Measurements from ENCODE around the gene PTRHD1. TPM values are rescaled to one million over a fixed set of nuclear protein-coding genes. Genes with fewer than 3 reads are reported as not detected.

Gene PTRHD1
- total and polyA plus RNA-seq, 10 of the 15 experiments (the other 5 are each of a cell fraction or from before 2014, with no cell fraction given) = 15.9 to 64.2 (median 45.0) TPM

DNA sequence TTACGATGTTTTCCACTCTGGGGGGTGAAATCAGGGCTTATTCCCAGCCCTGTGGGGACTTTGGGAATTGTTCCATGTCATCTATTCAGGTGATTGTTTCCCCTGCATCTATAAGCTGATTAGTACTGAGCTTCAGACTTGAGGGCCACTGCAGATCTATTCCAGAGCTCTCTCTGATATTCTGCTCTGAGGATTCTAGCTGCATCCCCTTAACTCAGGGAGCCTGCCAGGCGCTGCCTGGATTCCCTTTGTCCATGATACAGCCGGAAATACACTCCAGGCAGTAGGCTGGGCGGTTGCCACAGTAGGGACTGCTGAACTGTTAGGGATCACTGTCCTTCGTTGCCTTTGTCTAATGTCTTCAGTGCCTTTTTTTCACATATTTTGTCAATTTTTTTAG, 31.3 kb downstream of the PTRHD1 start:
- CTCF ChIA-PET = interaction anchor here (1.0 to 2.2 kb wide), 2 partner anchors 15 to 18 kb away, joined by 3 to 5 read pairs; no protein-coding TSS in a partner anchor

GRCh38 chr2:24756789-24757188, 36.4 kb downstream of the PTRHD1 start:
- Histone ChIP-seq H3K4me1 (ENCODE audit: control insufficient read depth, insufficient read depth, low read length) (no peaks in the 10 kb centered on the region), H3K27ac (ENCODE audit: control insufficient read depth, insufficient read depth) (no peak overlapping the region), H3K4me2 (ENCODE audit: control insufficient read depth, insufficient read depth) (no peak overlapping the region), H3K9me3 (replicated peaks; ENCODE audit: control insufficient read depth, insufficient read depth, low read length) (no peaks in the 10 kb centered on the region), H4K20me1 (ENCODE audit: control insufficient read depth, insufficient read depth) (no peaks in the 10 kb centered on the region), H3K36me3 (ENCODE audit: control insufficient read depth in 2 of 2, insufficient read depth in 2 of 2, low read length in 1 of 2) (peaks cover 2 to 3% of the 10 kb centered on the region in 2 experiments; a peak in 3 of 4 replicates), H3K27me3 (replicated peaks in 1 of 2; ENCODE audit: control insufficient read depth in 2 of 2, insufficient read depth in 2 of 2, low read length in 1 of 2) (no peaks in the 10 kb centered on the region), H3K4me3 (no peak overlapping the region), H3K9ac (ENCODE audit: control insufficient read depth, insufficient read depth, low read length) (no peak overlapping the region), H2AFZ (ENCODE audit: control insufficient read depth, low read depth, low read length) (no peak overlapping the region), H3K79me2 (ENCODE audit: control insufficient read depth, insufficient read depth, low read length) (no peaks in the 10 kb centered on the region)
- intact Hi-C loops (cut with micrococcal nuclease; ENCODE audit: unreplicated experiment) (no loop called here), in situ Hi-C loops (cut with MboI) (no loop called here)
- ATAC-seq = no peak
- no peak for DNase-seq (ENCODE audit: low read depth, low spot score)
- ChIA-PET POLR2A (no interaction called here), RAD21 (ENCODE audit: unreplicated experiment) (no interaction called here), CTCF (no interaction called here), SMC1A (ENCODE audit: uncharacterized antibody, unreplicated experiment) (interaction anchor here (1.5 kb wide), 1 partner anchor 10 kb away, joined by 4 read pairs; no protein-coding TSS in a partner anchor)
- WGBS (ENCODE audit: insufficient coverage, insufficient replicate concordance, low lambda C conversion rate, missing lambda C conversion rate) = 94% methylated on average over 1 of the region's 1 CpG
- no peak for FAIRE-seq
- BruUV-seq (replicated peaks) = no TSS peak
- TF ChIP-seq SREBF2 (IDR thresholded peaks at IDR 0.05; ENCODE audit: low read length) (no peak), TAF1 (IDR thresholded peaks at IDR 0.05; ENCODE audit: borderline replicate concordance, low read depth, low read length) (no peak), MYC (IDR thresholded peaks at IDR 0.05; ENCODE audit: insufficient read depth, insufficient read length, insufficient replicate concordance, low read length, severe bottlenecking) (no peak), ZNF592 (IDR thresholded peaks at IDR 0.05) (no peak), POLR2A (IDR thresholded peaks at IDR 0.05; ENCODE audit: low read depth, low read length) (no peak), E2F8 (IDR thresholded peaks at IDR 0.05; ENCODE audit: low read depth, partially characterized antibody) (no peak), RFX5 (IDR thresholded peaks at IDR 0.05; ENCODE audit: low read depth, low read length) (no peak), SRF (IDR thresholded peaks at IDR 0.05; ENCODE audit: low read depth in 2 of 2, low read length in 2 of 2) (no peak), ZNF384 (IDR thresholded peaks at IDR 0.05; ENCODE audit: borderline replicate concordance, low read depth, low read length) (no peak)

More for the DNA sequence above, 31.3 kb downstream of the PTRHD1 start:
- TF ChIP-seq HCFC1 (IDR thresholded peaks at IDR 0.05; ENCODE audit: low read length) = no peak
- no peak for TF ChIP-seq RUNX3 (IDR thresholded peaks at IDR 0.05; ENCODE audit: low read length)
- no peak for TF ChIP-seq IKZF2 (IDR thresholded peaks at IDR 0.05)
- RAD21 ChIA-PET (ENCODE audit: unreplicated experiment) = interaction anchor here (1.0 to 1.6 kb wide), 2 partner anchors 340 to 353 kb away, joined by 3 read pairs; no protein-coding TSS in a partner anchor
- no peaks in the 10 kb centered on the region for H3K79me2 ChIP-seq (ENCODE audit: control insufficient read depth, insufficient read depth, low read length)
- H3K9me3 ChIP-seq (replicated peaks; ENCODE audit: control insufficient read depth, insufficient read depth, low read length) = no peaks in the 10 kb centered on the region
- H3K27me3 ChIP-seq (replicated peaks in 1 of 2; ENCODE audit: control insufficient read depth in 2 of 2, insufficient read depth in 2 of 2, low read length in 1 of 2) = no peaks in the 10 kb centered on the region
- POLR2A ChIA-PET = interaction anchor here (0.6 kb wide), 1 partner anchor 937 kb away, joined by 3 read pairs; no protein-coding TSS in a partner anchor
- in situ Hi-C loops (cut with MboI) (no loop called here), intact Hi-C loops (cut with micrococcal nuclease; ENCODE audit: unreplicated experiment) (no loop called here)
- H3K27ac ChIP-seq (ENCODE audit: control insufficient read depth, insufficient read depth) = no peak overlapping the region
- FAIRE-seq = no peak
- no peak for DNase-seq (ENCODE audit: low read depth, low spot score)
- H2AFZ ChIP-seq (ENCODE audit: control insufficient read depth, low read depth, low read length) = no peak overlapping the region
- no peaks in the 10 kb centered on the region for H4K20me1 ChIP-seq (ENCODE audit: control insufficient read depth, insufficient read depth)
- H3K4me3 ChIP-seq = no peak overlapping the region
- H3K4me2 ChIP-seq (ENCODE audit: control insufficient read depth, insufficient read depth) = no peak overlapping the region
- H3K4me1 ChIP-seq (ENCODE audit: control insufficient read depth, insufficient read depth, low read length) = 0 out of 2 replicates have a peak, but pooled peaks cover 6% of the 10 kb centered on the region
- SMC1A ChIA-PET (ENCODE audit: uncharacterized antibody, unreplicated experiment) = interaction anchor here (1.1 kb wide), 1 partner anchor 329 kb away, joined by 3 read pairs; no protein-coding TSS in a partner anchor
- H3K9ac ChIP-seq (ENCODE audit: control insufficient read depth, insufficient read depth, low read length) = no peak overlapping the region
- H3K36me3 ChIP-seq (ENCODE audit: control insufficient read depth in 2 of 2, insufficient read depth in 2 of 2, low read length in 1 of 2) = peaks cover 2 to 5% of the 10 kb centered on the region in 2 experiments
- WGBS (ENCODE audit: insufficient coverage, insufficient replicate concordance, low lambda C conversion rate, missing lambda C conversion rate) = 80% methylated on average over 5 of the region's 5 CpGs
- BruUV-seq (replicated peaks) = no TSS peak
- no peak for ATAC-seq
